SK-N-MC (cell line): ENCODE data around the gene EDA.
"Not testable (repeated sequence)": the region's sequence is repeated elsewhere in the genome, so short reads cannot be mapped to it uniquely, and the experiment has no call there.

Experiments used
- DNase-seq: peaks from one replicate; pipeline ENCODE4 v3.0.0-alpha.2; 2011; ENCODE audit warnings: low read depth, low spot score
- H3K27ac ChIP-seq: fragments of 200-600 bp; sonication (generic); 2 replicates; pipeline ENCODE4 v1.5.1; 2016; ENCODE audit warnings: mixed run types
- H3K36me3 ChIP-seq: fragments of 200-600 bp; sonication (generic); 2 replicates; pipeline ENCODE4 v1.6.1; 2017; ENCODE audit warnings: antibody characterized with exemption, low read length, mixed read lengths; ENCODE audit not compliant: insufficient read depth
- H3K4me3 ChIP-seq: fragments of 200-600 bp; sonication (generic); 2 replicates; pipeline ENCODE4 v1.5.1; 2016
- H3K9ac ChIP-seq: fragments of 200-600 bp; sonication (generic); 2 replicates; pipeline ENCODE4 v1.8.0; 2017; ENCODE audit warnings: mixed run types, mixed read lengths; ENCODE audit not compliant: insufficient read length
- H3K9me3 ChIP-seq: fragments of 200-600 bp; sonication (generic); 2 replicates; pipeline ENCODE4 v1.6.1; 2017; ENCODE audit warnings: low read depth, mild to moderate bottlenecking, antibody characterized with exemption, low read length, moderate library complexity, mixed read lengths
- EZH2 ChIP-seq: fragments of 200-600 bp; sonication (generic); IDR thresholded peaks from one replicate; pipeline ENCODE4 v1.6.1; 2017; ENCODE audit warnings: antibody characterized with exemption
- FOXP2 ChIP-seq: optimal IDR thresholded peaks from 2 replicates; pipeline ENCODE3; 2011; ENCODE audit warnings: mild to moderate bottlenecking, moderate library complexity; ENCODE audit not compliant: insufficient read depth; ENCODE audit errors: extremely low read length, control extremely low read depth
- POLR2AphosphoS5 ChIP-seq: IDR thresholded peaks from 2 replicates; pipeline ENCODE4 v1.6.1; 2012; ENCODE audit warnings: mild to moderate bottlenecking, low read depth, low read length, borderline replicate concordance

EDA gene

DNA sequence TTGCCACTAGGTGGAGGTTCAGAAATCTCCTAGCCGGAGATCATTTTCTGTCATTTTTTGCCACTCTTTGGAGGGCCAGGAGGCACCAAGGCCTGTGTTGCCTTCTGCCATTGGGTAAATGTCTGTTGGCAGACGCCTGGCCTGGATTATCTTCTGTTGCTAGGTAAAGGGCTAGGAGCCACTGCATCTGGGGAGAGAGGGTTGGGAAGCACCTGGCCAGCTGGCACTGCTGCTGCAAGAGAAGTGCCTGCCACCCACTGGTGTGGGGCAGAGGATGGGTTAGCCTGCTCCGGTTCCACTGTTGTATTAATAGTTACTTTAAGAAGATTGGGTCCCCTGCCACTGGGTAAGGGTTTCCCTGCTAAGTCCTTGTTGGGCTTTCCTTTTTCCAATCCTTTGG, 375.8 kb downstream of the EDA start:
- no peak overlapping the region for H3K9ac ChIP-seq
- TF ChIP-seq POLR2AphosphoS5 (no peak), EZH2 (no peak), FOXP2 (no peak)
- no peak for DNase-seq
- H3K4me3 ChIP-seq = no peak overlapping the region
- H3K36me3 ChIP-seq = no peaks in the 10 kb centered on the region
- H3K9me3 ChIP-seq = no peaks in the 10 kb centered on the region
- no peak overlapping the region for H3K27ac ChIP-seq

DNA sequence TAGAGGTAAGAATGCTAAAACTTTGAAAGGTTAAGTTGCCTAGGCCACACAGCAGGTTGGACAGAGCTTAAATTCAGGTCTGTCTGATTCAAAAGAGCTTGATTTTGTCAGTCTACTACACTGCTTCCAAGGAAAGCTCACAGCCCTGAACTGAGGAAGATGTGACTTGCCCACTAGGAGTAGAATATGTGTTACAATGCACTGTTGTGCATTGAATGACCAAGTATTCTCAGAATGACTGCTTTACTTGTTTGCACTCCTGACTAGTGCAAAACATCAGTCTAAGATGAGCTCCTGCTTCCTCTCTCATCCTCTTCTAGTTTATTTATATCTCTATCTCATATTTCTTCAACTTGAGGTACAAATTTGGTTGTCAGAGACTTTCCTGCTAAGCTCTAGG, 377.6 kb downstream of the EDA start:
- Histone ChIP-seq H3K27ac (no peak overlapping the region), H3K36me3 (no peaks in the 10 kb centered on the region), H3K9ac (no peak overlapping the region), H3K4me3 (no peak overlapping the region), H3K9me3 (no peaks in the 10 kb centered on the region)
- no peak for DNase-seq
- TF ChIP-seq POLR2AphosphoS5 (no peak), EZH2 (no peak), FOXP2 (no peak)

DNA sequence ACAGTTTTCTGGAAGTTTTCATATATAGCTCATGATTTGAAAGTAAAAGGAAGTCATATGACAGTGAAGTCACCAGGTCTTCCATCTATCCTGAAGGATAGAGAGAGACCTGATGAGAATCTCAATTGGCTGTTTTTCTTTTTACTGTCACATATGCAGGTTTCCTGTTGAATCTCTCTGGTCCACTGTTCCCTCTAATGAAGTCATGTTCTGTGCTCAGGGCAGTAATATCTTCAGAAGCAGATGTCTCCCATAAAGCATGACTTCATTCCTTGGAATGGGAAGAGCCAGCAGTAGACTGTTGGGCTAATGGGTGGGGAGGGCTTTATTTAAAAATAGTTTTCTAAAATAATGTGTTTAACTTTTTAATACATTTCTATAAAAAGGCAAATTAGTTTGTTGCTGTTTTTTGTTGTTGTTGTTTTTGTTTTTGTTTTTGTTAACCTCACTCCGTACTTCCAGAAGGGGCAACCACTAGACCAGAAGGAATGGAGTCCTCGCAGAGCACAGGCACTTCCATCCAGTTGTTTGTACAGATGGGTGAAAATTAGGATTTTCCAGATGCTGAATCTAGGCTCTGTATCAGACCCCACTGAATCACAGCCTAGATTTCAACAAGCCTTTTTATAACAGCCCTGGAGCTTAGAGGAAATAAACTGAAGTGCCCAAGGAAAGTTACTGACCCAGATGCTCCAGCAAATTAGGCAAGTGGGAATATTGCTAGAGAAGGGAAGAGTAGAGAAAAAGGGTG, 379.6 kb downstream of the EDA start:
- Histone ChIP-seq H3K4me3 (no peak overlapping the region), H3K36me3 (no peaks in the 10 kb centered on the region), H3K27ac (no peak overlapping the region), H3K9ac (no peak overlapping the region), H3K9me3 (no peaks in the 10 kb centered on the region)
- DNase-seq = no peak
- TF ChIP-seq FOXP2 = no peak
- TF ChIP-seq EZH2 = no peak
- TF ChIP-seq POLR2AphosphoS5 = no peak

DNA sequence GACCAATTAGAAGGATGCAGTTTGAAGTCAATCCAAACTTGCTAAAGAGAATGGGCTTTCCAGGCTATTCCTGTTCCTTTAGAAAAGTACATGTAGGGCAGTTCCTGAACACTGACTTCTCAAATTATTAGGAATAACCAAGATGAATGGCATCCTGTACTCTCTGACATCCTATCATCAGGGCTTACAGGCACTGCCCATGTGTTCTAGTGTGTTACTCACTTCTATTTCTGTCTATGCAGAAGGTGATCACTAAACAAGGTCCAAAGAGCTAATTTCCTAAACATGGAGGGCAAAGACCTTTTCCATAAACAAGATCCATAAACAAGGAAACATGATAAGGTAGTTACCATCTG, 380.2 kb downstream of the EDA start:
- H3K9ac ChIP-seq = no peak overlapping the region
- DNase-seq = no peak
- no peak overlapping the region for H3K4me3 ChIP-seq
- H3K36me3 ChIP-seq = no peaks in the 10 kb centered on the region
- no peak overlapping the region for H3K27ac ChIP-seq
- TF ChIP-seq FOXP2 = no peak
- no peak for TF ChIP-seq POLR2AphosphoS5
- no peak for TF ChIP-seq EZH2
- H3K9me3 ChIP-seq = no peaks in the 10 kb centered on the region

DNA sequence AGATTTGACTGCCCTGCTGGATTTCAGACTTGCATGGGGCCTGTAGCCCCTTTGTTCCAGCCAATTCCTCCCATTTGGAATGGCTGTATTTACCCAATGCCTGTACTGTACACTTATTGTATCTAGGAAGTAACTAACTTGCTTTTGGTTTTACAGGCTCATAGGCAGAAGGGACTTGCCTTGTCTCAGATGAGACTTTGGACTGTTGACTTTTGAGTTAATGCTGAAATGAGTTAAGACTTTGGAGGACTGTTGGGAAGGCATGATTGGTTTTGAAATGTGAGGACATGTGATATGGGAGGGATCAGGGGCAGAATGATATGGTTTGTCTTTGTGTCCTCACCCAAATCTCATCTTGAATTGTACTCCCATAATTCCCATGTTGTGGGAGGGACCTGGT, 382.4 kb downstream of the EDA start:
- H3K9ac ChIP-seq, H3K4me3 ChIP-seq, H3K36me3 ChIP-seq, DNase-seq, H3K9me3 ChIP-seq, H3K27ac ChIP-seq: not testable (repeated sequence)

DNA sequence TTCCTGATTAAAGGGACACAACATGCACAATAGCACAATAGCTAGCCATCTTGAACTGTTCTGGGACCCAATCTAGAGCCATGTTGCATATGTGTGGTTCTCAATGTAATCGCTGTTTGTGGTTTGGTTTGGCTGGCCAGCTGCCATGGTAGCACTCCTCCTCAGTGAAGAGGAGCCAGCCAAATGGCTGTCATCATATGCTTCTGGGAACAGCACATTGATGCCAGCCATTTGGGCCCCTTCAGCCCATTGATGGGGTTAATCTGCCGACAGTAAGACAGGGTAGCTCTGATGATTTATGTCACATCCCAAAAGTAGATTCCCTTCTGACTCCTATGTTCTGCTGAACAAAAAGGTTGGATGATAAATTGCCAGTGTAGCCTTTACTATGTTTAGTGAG, 385.4 kb downstream of the EDA start:
- no peak for DNase-seq
- Histone ChIP-seq H3K4me3 (no peak overlapping the region), H3K36me3 (no peaks in the 10 kb centered on the region), H3K9ac (no peak overlapping the region), H3K27ac (no peak overlapping the region), H3K9me3 (no peaks in the 10 kb centered on the region)
- TF ChIP-seq EZH2 = no peak

DNA sequence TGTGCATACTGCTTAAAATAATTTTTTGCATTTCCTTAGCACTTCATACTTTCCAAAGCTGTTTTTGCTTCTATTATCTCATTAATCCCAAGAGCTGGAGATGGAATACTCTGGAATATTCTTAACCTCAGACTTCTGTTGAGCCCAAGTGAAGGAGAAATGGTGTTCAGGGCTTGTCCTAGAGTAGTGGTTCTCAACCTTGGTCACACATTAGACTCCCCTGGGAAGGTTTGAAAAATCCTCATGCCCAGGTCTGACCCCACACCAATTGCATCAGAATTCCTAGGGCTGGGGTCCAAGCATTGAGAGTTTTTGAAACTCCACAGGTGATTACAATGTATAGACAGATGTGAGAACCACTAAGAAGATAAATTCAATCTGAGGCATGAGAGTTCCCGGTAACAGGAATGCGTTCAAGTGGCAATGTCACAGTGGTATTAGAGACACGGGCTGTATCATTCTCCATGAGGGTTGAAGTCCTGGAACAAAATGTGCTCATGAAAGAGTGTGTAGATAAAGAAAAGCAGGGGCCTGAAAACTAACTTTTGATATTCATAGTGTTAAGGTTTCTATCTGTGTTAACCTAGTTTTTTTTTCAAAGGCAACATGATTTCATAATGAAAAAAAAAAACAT, 385.9 kb downstream of the EDA start:
- Histone ChIP-seq H3K4me3 (no peak overlapping the region), H3K27ac (no peak overlapping the region), H3K36me3 (no peaks in the 10 kb centered on the region), H3K9me3 (no peaks in the 10 kb centered on the region), H3K9ac (no peak overlapping the region)
- TF ChIP-seq EZH2 = no peak
- TF ChIP-seq FOXP2 = no peak
- no peak for DNase-seq

DNA sequence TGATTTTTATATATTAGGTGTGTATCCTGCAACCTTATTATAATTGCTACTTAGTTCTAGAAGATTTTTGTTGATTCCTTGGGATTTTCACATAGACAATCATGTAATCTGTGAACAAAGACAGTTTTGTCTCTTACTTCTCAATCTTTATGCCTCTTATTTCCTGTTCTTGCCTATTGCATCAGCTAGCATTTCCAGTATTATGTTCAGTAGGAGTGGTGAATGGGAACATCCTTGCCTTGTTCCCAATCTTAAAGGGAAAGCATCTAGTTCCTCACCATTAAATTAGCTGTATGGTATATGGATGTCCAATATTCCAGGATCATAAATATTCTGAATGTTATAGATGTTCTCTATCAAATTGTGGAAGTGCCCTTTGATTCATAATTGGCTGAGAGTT, 392.0 kb downstream of the EDA start:
- H3K36me3 ChIP-seq = no peaks in the 10 kb centered on the region
- TF ChIP-seq FOXP2 (no peak), POLR2AphosphoS5 (no peak), EZH2 (no peak)
- no peak overlapping the region for H3K27ac ChIP-seq
- no peak overlapping the region for H3K4me3 ChIP-seq
- DNase-seq = no peak
- H3K9me3 ChIP-seq = no peaks in the 10 kb centered on the region
- H3K9ac ChIP-seq = no peak overlapping the region

DNA sequence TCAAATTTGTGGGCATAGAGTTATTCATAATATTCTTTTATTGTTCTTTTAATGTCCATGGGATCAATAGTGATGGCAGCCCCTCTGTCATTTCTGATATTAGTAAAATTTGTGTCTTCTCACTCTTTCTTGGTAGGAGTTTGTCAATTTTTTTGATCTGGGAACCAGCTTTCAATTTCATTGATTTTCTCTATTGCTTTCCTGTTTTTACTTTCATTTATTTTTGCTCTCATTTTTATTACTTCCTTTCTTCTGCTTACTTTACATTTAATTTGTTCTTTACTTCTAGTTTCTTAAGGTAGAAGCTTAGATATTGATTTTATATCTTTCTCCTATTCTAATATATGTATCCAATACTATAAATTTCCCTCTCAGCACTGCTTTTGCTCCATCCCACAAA, 393.1 kb downstream of the EDA start:
- no peak for DNase-seq
- Histone ChIP-seq H3K9ac (no peak overlapping the region), H3K36me3 (no peaks in the 10 kb centered on the region), H3K27ac (no peak overlapping the region), H3K4me3 (no peak overlapping the region), H3K9me3 (no peaks in the 10 kb centered on the region)
- no peak for TF ChIP-seq POLR2AphosphoS5
- no peak for TF ChIP-seq EZH2
- no peak for TF ChIP-seq FOXP2
